ENCODE data around the gene POLR1A.

GRCh38 chr2:86147793-86148192, 42.1 kb upstream of the POLR1A start:
- TF ChIP-seq EZH2 (IDR thresholded peaks at IDR 0.05; ENCODE audit: borderline replicate concordance, low read depth, low read length, severe bottlenecking) (no peak), CTCF (IDR thresholded peaks at IDR 0.05; ENCODE audit: borderline replicate concordance, extremely low read depth, low read length, poor library complexity, severe bottlenecking) (no peak)

Data from DND-41 (cell line).